NCI-H2227 (cell line): ENCODE data around the gene CLDN1.

Source experiments
- DNase-seq: peaks from one replicate; lab custom pipeline; 2025; ENCODE audit not compliant: unreplicated experiment; lab: John Stamatoyannopoulos, UW

Gene CLDN1

DNA sequence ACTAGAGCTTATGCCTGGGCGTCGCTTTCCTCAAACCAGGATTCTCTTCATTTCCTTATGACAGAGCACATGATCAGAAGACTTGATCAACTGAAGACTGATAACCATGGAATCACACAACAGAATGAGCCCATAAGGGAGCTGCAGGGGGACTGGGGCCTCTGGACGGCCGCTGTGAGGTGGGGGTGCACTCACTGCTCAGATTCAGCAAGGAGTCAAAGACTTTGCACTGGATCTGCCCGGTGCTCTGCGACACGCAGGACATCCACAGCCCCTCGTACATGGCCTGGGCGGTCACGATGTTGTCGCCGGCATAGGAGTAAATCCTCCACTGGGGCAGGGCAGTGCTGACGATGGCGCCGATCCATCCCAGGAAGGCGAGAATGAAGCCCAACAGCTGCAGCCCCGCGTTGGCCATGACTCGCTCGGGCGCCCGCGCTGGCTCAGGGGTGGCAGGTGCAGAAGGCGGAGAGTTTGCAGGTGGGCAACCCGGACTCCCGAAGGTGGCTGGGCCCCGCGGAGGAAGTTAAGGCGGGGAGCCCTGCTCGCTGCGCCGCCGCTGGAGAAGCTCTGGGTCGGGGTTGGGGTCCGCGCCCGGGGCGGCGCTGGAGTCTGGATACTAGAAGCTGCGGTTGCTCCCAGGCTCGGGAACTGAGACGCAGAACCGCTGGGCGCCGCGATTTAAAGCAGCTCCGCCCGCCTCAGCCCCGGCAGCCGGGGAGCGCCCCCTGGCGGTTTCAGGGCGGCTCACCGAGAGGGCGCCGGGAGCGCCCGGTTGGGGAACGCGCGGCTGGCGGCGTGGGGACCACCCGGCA lies at the start of gene CLDN1:
Gene CLDN1, minus strand, starts transcription at position 658 of the 815 bp plus-strand sequence. Its CDS starts 240 bp downstream, at position 418.
- peak; percentile 51 for DNase-seq

DNA sequence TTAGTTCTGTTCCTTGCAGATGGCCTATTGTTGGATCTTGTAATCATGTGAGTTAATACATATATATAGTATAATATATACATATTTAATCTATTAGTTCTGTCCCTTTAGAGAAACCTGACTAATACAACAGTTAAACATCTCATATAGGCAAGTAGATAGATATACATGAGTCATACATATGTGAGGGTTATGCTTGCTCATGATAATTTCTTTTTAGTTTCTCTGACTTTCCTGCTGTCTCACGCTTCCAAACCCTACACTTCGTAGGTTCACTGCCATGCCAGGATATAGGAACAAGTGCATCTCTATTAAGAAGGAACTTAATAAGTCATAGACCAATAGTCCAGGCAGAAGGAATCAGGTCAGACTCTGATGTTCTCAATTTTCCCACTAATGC lies 48.9 kb upstream of the CLDN1 start:
- no peak for DNase-seq

DNA sequence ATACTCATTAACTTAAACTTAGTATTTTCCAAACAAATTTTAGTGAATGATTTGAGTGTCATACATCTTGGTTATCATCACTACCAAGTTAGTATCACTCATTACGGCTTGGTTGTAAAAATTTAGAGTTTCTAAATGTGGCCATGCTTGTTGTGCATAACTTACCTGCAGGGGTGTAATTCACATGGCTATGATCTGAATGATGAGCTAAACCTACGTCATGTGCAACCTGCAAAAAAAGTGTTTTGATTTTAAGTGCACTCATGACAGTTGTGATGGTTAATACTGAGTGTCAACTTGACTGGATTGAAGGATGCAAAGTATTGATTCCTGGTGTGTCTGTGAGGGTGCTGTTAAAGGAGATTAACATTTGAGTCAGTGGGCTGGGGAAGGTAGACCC lies 48.1 kb upstream of the CLDN1 start:
- no peak for DNase-seq

- DNase-seq = no peak
Observed at GRCh38 chr3:190369668-190370295, 47.5 kb upstream of the CLDN1 start.

DNA sequence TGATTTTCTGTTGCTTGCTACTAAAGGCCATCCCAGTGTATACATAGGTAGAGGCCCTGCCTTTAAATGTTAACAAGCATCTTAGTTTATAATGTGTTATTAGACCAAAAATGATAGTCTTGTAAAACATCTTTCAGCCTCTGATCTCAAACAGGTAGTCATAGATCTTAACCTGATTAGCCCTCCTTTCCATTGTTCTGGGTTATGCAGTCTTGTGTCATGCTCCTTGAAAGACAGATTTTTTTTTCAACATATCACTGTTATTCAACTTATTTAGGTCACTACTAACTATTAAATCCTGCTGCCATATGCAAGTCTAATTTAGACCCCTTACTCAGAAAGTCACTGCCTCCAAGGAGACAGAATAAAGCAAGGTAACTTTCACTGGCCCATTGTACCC lies 46.6 kb upstream of the CLDN1 start:
- no peak for DNase-seq

GRCh38 chr3:190366133-190366532 lies 43.9 kb upstream of the CLDN1 start:
- no peak for DNase-seq

GRCh38 chr3:190362258-190362657 lies 40.0 kb upstream of the CLDN1 start:
- DNase-seq = no peak

DNA sequence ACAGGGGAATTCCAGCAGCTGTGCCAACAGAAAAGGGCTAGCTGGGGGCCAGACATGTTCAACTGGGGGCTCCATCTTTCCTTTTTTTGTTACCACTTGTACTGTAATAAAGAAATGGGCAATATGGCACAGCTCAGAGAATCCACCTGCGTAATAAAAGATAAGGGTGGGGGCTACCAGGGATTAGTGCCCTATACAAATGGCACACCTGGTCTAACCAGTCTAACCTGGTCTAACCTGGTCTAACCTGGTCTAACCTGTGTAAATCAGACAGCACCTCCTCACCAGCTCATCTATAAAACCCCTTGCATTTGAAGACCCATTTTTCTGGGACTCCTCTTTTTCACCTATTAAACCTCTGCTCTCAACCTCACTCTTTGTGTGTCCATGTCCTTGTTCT lies 39.5 kb upstream of the CLDN1 start:
- no peak for DNase-seq

- DNase-seq = no peak
Observed at GRCh38 chr3:190360228-190360627, 38.0 kb upstream of the CLDN1 start.

DNA sequence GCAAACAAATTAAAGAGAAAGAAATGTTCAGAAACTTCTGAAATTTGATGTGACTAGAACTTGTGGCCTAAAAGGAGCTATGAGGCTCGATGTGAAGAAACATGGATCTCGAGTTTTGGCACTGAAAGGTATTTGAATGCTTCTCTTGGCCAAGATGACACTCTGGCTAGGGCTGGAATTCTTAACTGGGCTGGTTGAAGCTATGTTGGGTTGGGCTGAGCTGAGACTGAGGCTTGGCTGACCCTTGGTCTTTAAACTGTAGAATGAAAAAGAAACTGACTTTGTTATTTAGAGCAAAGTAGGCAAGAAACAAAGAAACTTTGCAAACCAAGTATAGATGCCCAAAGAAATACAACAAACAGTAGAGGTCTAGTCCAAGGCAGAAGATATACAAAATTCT lies 37.6 kb upstream of the CLDN1 start:
- DNase-seq = no peak

DNA sequence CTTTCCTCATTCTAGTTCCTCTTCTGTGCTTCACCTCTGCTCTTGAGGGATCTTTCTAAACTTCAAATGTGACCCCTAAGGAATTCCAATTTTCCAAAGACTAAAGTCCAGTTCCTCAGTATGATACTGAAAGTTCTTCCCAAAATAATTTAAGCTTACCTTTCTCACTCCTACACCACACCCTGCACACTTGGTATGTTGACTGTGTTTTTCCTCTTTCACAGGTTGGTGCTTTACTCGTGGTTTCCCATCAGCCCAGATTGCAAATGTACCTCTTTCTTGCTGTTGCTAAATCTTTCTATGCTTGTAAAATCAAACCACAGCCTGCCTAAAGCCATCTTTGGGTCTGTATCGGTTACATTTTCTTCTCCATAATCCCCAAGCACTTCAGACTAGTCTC lies 35.2 kb upstream of the CLDN1 start:
- DNase-seq = no peak

- DNase-seq = no peak
Observed at GRCh38 chr3:190356246-190356645, 34.0 kb upstream of the CLDN1 start.

- DNase-seq = no peak
Observed at GRCh38 chr3:190352861-190353457, 30.7 kb upstream of the CLDN1 start.

- DNase-seq = no peak
Observed at GRCh38 chr3:190346541-190346940, 24.3 kb upstream of the CLDN1 start.

GRCh38 chr3:190345878-190346277 lies 23.6 kb upstream of the CLDN1 start:
- no peak for DNase-seq

- DNase-seq = no peak
Observed at GRCh38 chr3:190345027-190345821, 23.0 kb upstream of the CLDN1 start.

- DNase-seq = no peak
Observed at GRCh38 chr3:190340071-190340470, 17.8 kb upstream of the CLDN1 start.

GRCh38 chr3:190339130-190339529 lies 16.9 kb upstream of the CLDN1 start:
- DNase-seq = no peak

DNA sequence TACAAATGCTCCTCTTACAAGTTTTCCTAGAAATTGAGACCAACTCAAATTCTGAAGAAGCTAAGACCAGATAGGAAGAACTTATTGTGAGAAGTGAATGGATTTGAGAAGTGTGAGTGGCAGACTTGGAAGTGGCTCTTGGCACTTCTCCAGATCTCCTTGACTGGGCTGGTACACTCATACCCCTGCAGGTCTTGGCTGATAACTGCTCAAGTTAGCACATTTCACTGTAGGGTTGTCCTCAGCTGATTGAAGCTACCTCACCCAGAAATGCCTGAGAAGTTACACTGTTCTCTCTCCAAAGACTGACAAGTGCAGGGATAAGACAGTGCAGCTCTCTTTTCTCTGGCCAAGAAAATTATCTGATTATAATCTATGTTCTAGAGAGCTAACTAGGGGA lies 16.5 kb upstream of the CLDN1 start:
- no peak for DNase-seq

GRCh38 chr3:190337301-190337700 lies 15.1 kb upstream of the CLDN1 start:
- DNase-seq = no peak

- DNase-seq = no peak
Observed at GRCh38 chr3:190336516-190337189, 14.4 kb upstream of the CLDN1 start.
